Fibroblast of the conjunctiva (primary cell): ENCODE measurements around the gene AFF3.

Experiments used
- DNase-seq: peaks from one replicate; pipeline ENCODE4 v3.0.0-alpha.2; 2010; ENCODE audit warnings: low read depth

AFF3 gene

DNA sequence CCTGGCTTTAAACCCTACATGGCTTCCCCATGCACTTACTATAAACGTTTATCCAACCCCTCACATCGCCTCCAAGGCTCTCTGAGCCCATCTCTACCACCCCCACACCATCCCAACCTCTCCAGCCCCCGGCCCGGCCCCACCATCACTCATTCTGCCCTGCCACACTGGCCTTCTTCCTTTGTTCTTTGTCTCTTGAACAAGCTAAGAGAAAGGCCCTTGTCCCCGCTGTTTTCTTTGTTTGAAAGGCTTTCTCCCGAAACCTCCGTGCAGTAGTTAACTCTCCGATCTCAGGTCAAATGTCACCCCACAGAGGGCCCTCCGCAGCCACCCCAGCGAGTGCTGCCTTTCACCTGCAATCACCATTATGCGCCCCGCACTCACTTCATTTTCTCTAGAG, 100.4 kb downstream of the AFF3 start:
- DNase-seq = no peak

DNA sequence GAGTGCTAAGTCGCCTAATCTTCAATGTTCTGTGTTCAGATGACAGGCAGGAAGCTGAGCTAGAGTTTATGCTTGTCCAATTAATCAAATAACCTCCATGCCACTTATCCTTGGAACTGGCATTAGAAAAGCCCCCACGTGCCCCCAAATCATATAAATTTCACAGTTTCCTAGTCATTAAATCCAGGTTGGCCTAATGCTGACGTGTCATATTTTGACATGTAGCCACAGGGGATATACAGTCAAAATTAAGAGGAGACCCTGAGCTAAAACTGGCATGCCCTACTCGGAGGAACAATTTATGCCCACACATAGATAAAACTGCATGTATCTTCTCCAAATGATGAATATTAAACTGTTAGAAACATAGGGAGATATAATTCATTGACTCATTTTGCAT, 101.0 kb downstream of the AFF3 start:
- no peak for DNase-seq

GRCh38 chr2:100040906-100041305, 101.5 kb downstream of the AFF3 start:
- no peak for DNase-seq

GRCh38 chr2:100039291-100039980, 103.0 kb downstream of the AFF3 start:
- no peak for DNase-seq

DNA sequence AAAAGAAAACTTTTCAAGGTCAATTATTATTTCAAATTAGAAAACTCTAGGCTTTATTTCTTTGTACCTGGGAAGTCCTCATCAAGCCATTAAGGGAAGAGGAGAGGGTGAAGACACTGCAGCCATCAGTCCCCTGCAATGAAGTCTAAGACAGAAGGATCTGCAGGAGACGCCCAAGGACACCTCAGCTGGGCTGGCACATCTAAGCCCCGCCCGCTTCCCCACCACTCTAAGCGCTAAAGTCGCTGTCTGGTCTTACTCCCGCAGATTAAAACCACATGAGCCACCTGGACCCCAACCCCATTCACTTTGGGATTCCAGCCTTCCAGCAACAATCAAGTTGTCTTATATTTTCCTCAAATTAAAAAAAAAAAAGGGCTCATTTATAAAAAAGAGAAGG, 104.4 kb downstream of the AFF3 start:
- DNase-seq = no peak

GRCh38 chr2:100036793-100037192, 105.6 kb downstream of the AFF3 start:
- DNase-seq = no peak

- no peak for DNase-seq
Measured at GRCh38 chr2:100036026-100036425, 106.4 kb downstream of the AFF3 start.

GRCh38 chr2:100034431-100034830, 108.0 kb downstream of the AFF3 start:
- no peak for DNase-seq

GRCh38 chr2:100033976-100034375, 108.4 kb downstream of the AFF3 start:
- DNase-seq = no peak

- DNase-seq = no peak
Measured at GRCh38 chr2:100031604-100032003, 110.8 kb downstream of the AFF3 start.

GRCh38 chr2:100029460-100029859, 112.9 kb downstream of the AFF3 start:
- no peak for DNase-seq

DNA sequence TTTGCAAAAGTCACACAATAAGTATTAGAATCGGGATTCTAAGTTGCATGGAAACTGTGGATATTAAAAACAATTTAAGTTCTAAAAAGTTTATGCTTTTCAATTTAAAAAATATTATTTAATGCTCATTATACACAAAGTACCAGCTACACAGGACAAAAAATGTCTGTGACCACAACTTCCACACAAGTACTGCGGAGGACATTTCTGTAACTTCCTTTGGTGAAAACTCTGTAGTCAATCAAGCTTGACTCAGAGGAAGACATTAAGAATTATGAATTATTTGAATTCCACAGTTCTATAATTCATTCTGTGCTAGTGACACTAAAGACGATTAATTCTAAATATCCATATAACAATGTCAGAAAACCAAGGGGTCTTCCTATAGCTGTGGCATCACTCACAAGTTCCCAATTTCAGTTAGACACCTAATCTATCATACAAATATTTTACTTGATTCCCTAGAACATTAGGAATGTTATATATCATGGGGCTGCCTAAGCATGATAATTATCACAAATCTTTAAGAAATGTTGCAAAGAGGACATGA, 120.5 kb downstream of the AFF3 start:
- no peak for DNase-seq

GRCh38 chr2:100019499-100019898, 122.9 kb downstream of the AFF3 start:
- DNase-seq = no peak

- peak; percentile 36 for DNase-seq
Measured at GRCh38 chr2:100018341-100019193, 123.8 kb downstream of the AFF3 start.

DNA sequence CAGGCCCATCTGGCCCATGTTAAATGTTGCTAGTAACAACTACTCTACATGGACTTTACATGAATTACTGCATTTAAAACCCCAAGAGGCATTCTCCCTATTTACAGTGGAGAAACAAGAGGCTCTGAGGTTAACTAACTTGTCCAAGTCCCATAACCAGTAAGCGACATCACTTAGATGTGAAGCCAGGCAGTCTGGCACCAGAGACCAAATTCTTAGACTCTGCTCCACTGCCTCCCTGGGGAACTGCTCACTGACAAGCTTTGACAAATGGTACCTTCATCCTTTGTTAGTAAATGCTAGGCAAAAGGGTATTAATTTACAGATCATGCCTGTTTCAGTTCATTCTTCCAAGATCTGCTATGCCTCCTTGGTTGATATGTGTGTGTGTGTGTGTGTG, 124.8 kb downstream of the AFF3 start:
- DNase-seq = no peak

DNA sequence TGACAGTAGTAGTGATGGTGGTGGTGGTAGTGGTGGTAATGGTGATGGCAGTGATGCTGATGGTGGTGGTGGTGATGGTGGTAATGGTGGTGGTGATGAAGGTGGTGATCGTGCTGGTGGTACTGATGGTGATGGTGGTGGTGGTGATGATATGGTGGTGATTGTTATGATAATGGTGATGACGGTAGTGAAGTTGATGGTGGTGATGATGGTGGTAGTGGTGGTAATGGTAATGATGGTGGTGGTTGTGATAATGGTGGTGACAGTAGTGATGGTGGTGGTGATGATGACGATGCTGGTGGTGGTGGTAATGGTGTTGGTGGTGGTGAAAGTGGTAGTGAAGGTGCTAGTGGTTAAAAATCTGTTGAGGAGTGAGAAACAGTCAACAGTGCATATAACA, 125.6 kb downstream of the AFF3 start:
- no peak for DNase-seq

GRCh38 chr2:100015849-100016248, 126.5 kb downstream of the AFF3 start:
- no peak for DNase-seq

DNA sequence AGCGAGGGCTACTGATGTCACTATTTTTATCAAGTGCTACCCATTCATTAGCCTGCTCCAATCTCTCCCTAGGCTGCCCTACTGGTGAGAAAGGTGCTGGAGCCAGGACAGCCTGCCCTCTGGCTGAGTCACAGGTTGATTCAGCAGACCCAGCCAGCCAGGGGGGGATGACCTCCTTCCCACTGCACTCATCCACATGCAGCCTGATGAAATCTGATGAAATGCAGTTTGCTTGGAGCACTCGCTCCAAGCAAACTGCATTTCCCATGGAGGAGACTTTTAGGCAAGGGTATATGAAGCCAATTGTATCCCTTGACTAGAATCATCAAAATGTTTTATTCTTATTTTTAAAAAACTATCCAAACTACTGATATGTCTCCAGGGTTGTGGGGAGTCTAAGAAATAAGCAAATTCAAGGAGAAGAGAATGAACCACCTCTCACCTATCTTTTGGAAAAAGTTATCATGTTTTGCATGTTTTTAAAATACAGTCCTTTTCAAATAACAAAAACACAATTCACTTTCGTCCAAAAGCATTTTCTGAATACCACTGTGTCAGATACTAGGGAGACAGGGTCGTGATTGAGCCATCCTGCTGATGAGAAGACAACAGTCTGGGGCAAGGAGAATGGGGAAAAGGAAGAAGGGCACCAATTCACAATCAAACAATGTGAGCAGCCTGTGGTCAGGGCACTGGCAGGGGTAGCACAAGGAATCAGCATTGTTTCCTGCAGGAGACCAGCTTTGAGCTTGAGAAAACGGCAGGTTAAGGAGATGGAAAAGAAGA, 128.3 kb downstream of the AFF3 start:
- peak; percentile 99 for DNase-seq

DNA sequence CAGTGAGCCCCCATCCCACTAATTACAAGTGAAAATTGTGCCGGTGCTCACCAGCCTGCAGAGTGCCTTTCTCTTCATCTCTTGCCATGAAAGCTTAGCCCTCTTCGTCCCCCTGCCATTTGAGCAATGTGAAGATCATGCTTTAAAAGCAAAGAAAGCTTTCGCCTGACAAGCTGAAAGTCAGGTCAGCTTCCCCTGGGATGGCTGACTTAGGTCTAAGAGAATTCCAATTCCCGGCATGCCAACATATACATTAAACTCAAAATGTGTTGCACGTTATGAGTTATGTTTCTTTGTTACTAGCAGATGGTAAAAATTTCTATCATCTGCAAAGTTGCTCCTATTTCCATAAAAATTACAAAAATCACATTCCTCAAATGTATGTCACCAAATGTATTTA, 129.8 kb downstream of the AFF3 start:
- DNase-seq = peak; percentile 44

- DNase-seq = peak; percentile 62
Measured at GRCh38 chr2:100011272-100011731, 131.1 kb downstream of the AFF3 start.

DNA sequence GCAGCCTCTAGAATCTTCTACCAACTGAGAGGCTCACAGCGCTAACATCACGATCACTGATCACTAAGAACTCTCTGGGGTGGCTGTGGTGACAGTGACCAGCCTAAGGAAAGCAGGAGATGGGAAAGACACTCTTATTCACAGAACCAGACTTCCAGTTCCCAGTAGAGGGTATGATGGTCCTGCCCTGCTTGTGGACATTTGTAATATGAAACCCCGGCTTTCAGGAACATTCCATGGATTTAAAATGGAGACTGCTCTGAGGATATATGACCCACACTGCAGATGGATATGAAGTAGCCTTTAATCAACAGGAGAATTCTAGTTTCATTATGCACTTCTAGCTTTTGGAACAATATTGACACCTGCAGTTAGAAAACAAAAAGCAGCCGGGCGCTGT, 131.8 kb downstream of the AFF3 start:
- no peak for DNase-seq

GRCh38 chr2:100009743-100010142, 132.6 kb downstream of the AFF3 start:
- no peak for DNase-seq
